A549 treated with Mapracorat at 1 μM for 4 hours (cell line): ENCODE data around the gene INPP4A. TPM values are rescaled to one million over a fixed set of nuclear protein-coding genes. Genes with fewer than 3 reads are reported as not detected.

ENCODE experiments used
- total RNA-seq: library from RNA; stranded (reverse); fragments of 200-300 nt; extraction: Qiagen RNA extraction; gene quantifications from 5 replicates; pipeline ENCODE4 v1.2.3, GENCODE V29; 2022

Gene INPP4A
- total RNA-seq = 5.8 to 9.7 TPM (median 9.4 TPM) in 5 replicates

DNA sequence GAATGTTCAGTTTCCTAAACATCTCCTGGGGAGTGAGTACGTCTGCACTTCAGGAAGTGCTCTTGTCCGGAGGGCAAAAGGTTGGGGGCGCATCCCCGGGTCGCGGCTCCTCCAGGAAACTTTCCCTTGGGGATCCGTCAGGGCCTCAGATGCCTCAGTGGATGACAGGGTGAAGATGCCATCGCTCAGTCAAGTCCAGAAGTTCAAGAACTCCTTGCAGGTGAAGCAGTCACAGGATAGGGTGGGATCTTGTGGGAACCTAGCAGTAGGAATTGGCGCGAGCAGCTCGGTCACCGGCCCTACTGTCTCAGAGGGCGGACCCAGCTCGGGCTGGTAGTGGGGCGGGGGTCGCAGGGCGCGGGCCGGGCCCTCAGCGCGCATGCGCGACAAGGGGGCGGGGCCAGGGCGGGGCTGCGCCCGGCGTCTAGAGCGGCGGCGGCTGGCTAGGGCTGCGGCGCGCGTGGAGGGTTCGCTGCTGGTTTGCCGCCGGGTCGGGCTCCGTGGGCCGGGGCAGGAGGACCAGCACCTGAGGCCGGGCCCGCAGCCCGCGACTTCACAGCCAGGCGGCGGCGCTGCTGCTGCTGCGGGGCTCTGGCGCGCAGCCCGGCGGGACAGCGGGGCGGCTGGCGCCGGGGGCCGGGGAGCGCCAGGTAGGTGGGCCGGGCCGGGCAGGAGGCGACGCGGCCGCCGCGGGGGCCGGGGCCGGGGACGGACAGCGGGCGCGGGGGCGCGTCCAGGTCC lies at the start of gene INPP4A:
TSS of gene INPP4A (plus strand) at position 423 of the 741 bp plus-strand sequence. CDS start 75,191 bp downstream, outside the sequence.

DNA sequence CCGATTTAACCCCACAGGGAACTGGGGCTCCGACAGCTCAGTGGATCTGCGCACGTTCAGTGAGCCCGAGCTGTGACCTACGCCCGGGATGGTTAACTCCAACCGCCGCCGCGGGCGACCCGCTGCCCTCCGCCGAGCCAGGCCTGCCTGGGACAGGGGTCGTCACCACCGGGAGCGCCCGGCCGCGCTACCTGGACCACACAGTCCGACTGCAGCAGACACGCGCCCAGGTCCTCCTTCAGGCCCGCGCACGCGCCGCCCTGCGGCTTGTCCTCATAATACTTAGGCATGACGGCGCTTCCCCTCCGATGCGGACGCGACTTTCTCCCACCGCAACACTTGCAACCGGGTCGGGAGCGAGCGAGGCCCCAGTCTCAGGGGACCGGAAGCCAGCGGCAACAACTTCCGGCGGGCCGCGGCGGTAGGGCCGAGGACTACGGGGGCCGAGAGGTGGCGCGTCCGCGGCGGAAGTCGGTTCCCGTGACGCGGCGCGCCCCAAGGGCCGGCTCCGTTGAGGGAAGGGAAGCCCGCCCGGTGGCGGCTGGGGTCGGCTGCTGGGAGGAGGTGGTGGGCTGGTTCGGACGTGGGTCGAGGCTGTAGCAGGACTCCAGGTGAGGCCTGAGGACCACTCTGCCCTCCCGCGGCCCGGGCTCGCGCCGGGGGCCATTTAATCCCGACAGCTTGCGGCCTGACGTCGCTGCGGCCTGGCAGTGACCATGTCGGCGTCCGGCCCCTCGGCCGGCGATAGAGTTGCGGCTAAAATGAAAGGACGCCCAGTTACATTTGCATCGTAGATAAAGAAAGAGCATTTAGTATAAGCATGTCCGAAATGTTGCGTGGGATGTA lies 163.7 kb downstream of the INPP4A start, which contains the start of the genes COA5 and UNC50:
TSS of gene COA5 (minus strand) at position 397 of the 846 bp plus-strand sequence. CDS start at position 290, 107 bp downstream.
TSS of gene UNC50 (plus strand) at position 474 of the 846 bp plus-strand sequence. CDS start 1,171 bp downstream, outside the sequence.

Other genes with a start within 250 kb of the INPP4A start
- 0.06 TPM in 1 of 5 replicates, not detected in the others for gene CNGA3, start 98.4 kb upstream of the INPP4A start, total RNA-seq
- gene COA5, start 163.7 kb downstream of the INPP4A start, total RNA-seq = 16.5 to 27.6 TPM (median 24.6 TPM) in 5 replicates
- gene UNC50, start 163.7 kb downstream of the INPP4A start, total RNA-seq = 42.7 to 44.7 TPM (median 44.1 TPM) in 5 replicates